Nephron progenitor cell (in vitro differentiated cells): ENCODE results near the gene GPATCH3.
A peak's percentile ranks its signal among the peaks of the same experiment; 100 is the strongest.

ENCODE experiments used
- DNase-seq: peaks from one replicate; pipeline ENCODE4 v3.0.0; 2021
- H3K27ac Mint-ChIP-seq: 2 replicates; pipeline ENCODE4 v1.8.0; 2021; ENCODE audit warnings: mild to moderate bottlenecking, moderate library complexity, mixed read lengths
- H3K27me3 Mint-ChIP-seq: 2 replicates; pipeline ENCODE4 v1.8.0; 2021; ENCODE audit warnings: mild to moderate bottlenecking, low read depth, mixed read lengths; ENCODE audit not compliant: poor library complexity
- H3K36me3 Mint-ChIP-seq: 2 replicates; pipeline ENCODE4 v1.8.0; 2021; ENCODE audit warnings: low read depth, mixed read lengths
- H3K4me1 Mint-ChIP-seq: 2 replicates; pipeline ENCODE4 v1.8.0; 2021; ENCODE audit warnings: mixed read lengths
- H3K4me3 Mint-ChIP-seq: 2 replicates; pipeline ENCODE4 v1.8.0; 2021; ENCODE audit warnings: mild to moderate bottlenecking, moderate library complexity, mixed read lengths
- H3K9me3 Mint-ChIP-seq: 2 replicates; pipeline ENCODE4 v1.8.0; 2021; ENCODE audit warnings: mild to moderate bottlenecking, moderate library complexity, mixed read lengths
- CTCF ChIP-seq: fragments of 200-600 bp; sonication (generic); IDR thresholded peaks from 2 replicates; pipeline ENCODE4 v1.5.0; 2021; ENCODE audit warnings: antibody characterized with exemption

The GPATCH3 gene

DNA sequence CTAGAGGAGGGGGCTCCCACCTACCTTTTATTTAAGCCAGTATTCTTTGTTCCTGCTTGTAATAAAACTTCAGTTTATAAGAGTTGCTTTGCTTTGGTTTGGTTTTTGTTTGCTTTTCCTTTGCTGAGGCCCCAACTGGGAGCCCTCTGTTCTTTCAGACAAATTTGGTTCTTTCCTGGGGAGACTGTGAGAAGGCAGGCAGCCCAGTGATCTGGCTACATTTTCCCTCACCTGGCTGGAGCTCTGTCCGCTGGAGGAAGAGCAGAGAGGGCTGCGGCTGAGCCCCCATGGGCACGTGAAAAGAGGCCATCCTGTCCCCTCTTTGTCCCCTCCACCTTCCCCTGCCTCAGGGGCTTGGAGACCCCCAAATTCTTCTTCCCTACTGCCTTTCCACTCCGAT lies 44.6 kb downstream of the GPATCH3 start:
- no peaks in the 10 kb centered on the region for H3K27me3 Mint-ChIP-seq
- peak overlapping the region; percentile 85 for H3K27ac Mint-ChIP-seq
- TF ChIP-seq CTCF: no peak
- no peak for DNase-seq
- no peak overlapping the region for H3K4me3 Mint-ChIP-seq
- peaks cover 23% of the 10 kb centered on the region for H3K36me3 Mint-ChIP-seq
- peaks cover 57% of the 10 kb centered on the region for H3K4me1 Mint-ChIP-seq
- no peaks in the 10 kb centered on the region for H3K9me3 Mint-ChIP-seq

GRCh38 chr1:26854906-26855305 lies 45.4 kb downstream of the GPATCH3 start:
- Mint-ChIP-seq H3K27ac (no peak overlapping the region), H3K4me3 (no peak overlapping the region), H3K4me1 (peaks cover 64% of the 10 kb centered on the region), H3K27me3 (no peaks in the 10 kb centered on the region), H3K36me3 (peaks cover 28% of the 10 kb centered on the region), H3K9me3 (no peaks in the 10 kb centered on the region)
- TF ChIP-seq CTCF: no peak
- no peak for DNase-seq

DNA sequence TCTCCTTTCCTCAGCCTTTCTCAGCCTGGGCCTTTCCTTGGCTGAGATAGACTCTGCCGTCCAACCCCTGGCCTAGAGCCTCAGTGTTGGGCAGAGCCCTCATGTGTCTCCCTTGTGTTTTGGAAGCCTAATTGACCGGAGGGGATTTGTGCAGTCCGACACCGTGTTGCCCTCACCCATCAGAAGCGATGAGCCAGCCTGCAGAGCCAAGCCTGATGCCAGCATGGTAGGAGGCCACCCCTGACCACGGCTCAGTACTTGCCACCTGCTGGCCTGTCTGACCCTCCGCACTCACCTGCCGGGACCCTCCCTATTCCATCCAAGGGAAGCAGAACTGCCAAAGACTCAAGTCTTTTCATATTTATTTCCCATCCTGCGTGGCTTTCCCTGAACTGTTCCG lies 46.7 kb downstream of the GPATCH3 start:
- DNase-seq: no peak
- TF ChIP-seq CTCF: no peak
- H3K27ac Mint-ChIP-seq: no peak overlapping the region

GRCh38 chr1:26853156-26853555 lies 47.1 kb downstream of the GPATCH3 start:
- peak; percentile 72 for TF ChIP-seq CTCF
- H3K36me3 Mint-ChIP-seq: peaks cover 28% of the 10 kb centered on the region
- H3K27ac Mint-ChIP-seq: no peak overlapping the region
- H3K9me3 Mint-ChIP-seq: no peaks in the 10 kb centered on the region
- peak; percentile 92 for DNase-seq
- H3K4me3 Mint-ChIP-seq: no peak overlapping the region
- H3K4me1 Mint-ChIP-seq: peaks cover 62% of the 10 kb centered on the region
- no peaks in the 10 kb centered on the region for H3K27me3 Mint-ChIP-seq

More for the DNA sequence above, 46.7 kb downstream of the GPATCH3 start:
- no peak overlapping the region for H3K4me3 Mint-ChIP-seq
- peaks cover 66% of the 10 kb centered on the region for H3K4me1 Mint-ChIP-seq
- peaks cover 28% of the 10 kb centered on the region for H3K36me3 Mint-ChIP-seq
- no peaks in the 10 kb centered on the region for H3K9me3 Mint-ChIP-seq
- no peaks in the 10 kb centered on the region for H3K27me3 Mint-ChIP-seq

- peaks cover 31% of the 10 kb centered on the region for H3K36me3 Mint-ChIP-seq
- no peak overlapping the region for H3K27ac Mint-ChIP-seq
- no peak overlapping the region for H3K4me3 Mint-ChIP-seq
- peaks cover 57% of the 10 kb centered on the region for H3K4me1 Mint-ChIP-seq
- no peaks in the 10 kb centered on the region for H3K27me3 Mint-ChIP-seq
- DNase-seq: no peak
- no peaks in the 10 kb centered on the region for H3K9me3 Mint-ChIP-seq
- no peak for TF ChIP-seq CTCF
These were observed 47.6 kb downstream of the GPATCH3 start for GRCh38 chr1:26852701-26853100.

DNA sequence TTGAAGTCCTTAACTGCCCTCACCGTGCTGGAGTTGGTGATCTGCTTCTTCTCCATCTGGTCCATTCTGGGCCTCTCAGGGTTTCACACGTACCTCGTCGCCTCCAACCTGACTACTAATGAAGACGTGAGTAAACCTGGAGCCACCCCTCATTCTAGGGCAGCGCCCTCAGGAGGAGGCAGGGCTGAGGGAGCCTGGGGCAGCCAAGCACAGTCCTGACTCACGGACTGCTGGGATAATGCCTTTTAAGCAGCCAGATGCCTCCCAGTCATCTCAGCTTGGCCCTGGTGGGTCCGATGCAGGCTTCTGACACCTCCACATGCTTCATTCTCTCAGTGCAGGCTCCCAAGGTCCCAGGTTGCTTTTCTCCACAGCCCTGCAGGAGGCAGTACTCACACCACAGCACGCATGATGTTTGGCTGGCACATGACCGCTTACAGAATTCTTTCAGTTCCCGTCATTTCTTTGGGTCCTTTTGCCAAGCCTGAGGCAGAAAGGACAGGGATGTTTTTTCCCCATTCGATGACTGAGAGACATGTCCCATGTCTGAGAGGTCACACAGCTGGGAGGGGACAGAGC lies 49.1 kb downstream of the GPATCH3 start:
- Mint-ChIP-seq H3K27me3 (no peaks in the 10 kb centered on the region), H3K36me3 (peaks cover 40% of the 10 kb centered on the region), H3K4me1 (peaks cover 44% of the 10 kb centered on the region), H3K4me3 (no peak overlapping the region), H3K9me3 (no peaks in the 10 kb centered on the region), H3K27ac (peak overlapping the region; percentile 72)
- DNase-seq: no peak
- TF ChIP-seq CTCF: no peak
